ENCODE measurements around the gene NPAS3.
"Not testable (repeated sequence)": the region's sequence is repeated elsewhere in the genome, so short reads cannot be mapped to it uniquely, and the experiment has no call there.

NPAS3 gene

DNA sequence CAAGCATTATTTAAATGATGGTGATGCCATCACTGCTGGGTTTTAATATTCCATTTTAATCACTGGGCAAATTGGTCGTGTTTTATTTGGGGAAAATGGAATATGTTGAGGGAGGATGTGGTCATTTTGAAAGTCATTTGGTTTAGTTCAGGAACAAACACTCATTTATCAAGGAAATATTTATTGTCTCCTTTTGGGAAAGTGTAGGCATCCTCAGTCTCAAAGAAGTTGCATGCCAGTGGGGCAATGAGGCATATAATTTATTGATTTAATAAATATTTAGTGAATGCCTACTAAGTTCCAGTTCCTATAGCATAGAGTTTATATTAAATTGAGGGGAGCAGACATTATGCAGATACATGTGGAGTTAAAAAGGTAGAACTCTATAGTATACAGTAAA lies 134.3 kb downstream of the NPAS3 start:
- no peak overlapping the region for H3K4me3 ChIP-seq (ENCODE audit: low read length in 2 of 2)
- H3K4me1 ChIP-seq (ENCODE audit: control insufficient read depth, insufficient read depth, low read length), result no peaks in the 10 kb centered on the region
- H3K9me3 ChIP-seq (ENCODE audit: control insufficient read depth in 2 of 2, low read length in 2 of 2), result no peaks in the 10 kb centered on the region
- H3K27ac ChIP-seq (ENCODE audit: low read length), result no peak overlapping the region
- no peaks in the 10 kb centered on the region for H3K27me3 ChIP-seq (ENCODE audit: control insufficient read depth in 1 of 2, insufficient read depth in 2 of 2, low read length in 2 of 2)
- H3K9ac ChIP-seq (ENCODE audit: low read length in 2 of 2), result no peak overlapping the region
- H3K36me3 ChIP-seq (ENCODE audit: control insufficient read depth in 2 of 2, insufficient read depth in 2 of 2, low read length in 2 of 2), result no peaks in the 10 kb centered on the region

GRCh38 chr14:33081259-33081658 lies 142.6 kb downstream of the NPAS3 start:
- Histone ChIP-seq H3K4me1 (ENCODE audit: control insufficient read depth, insufficient read depth, low read length) (no peaks in the 10 kb centered on the region), H3K4me3 (ENCODE audit: low read length in 2 of 2) (no peak overlapping the region), H3K9ac (ENCODE audit: low read length in 2 of 2) (no peak overlapping the region), H3K9me3 (ENCODE audit: control insufficient read depth in 2 of 2, low read length in 2 of 2) (no peaks in the 10 kb centered on the region), H3K27ac (ENCODE audit: low read length) (no peak overlapping the region), H3K36me3 (ENCODE audit: control insufficient read depth in 2 of 2, insufficient read depth in 2 of 2, low read length in 2 of 2) (no peaks in the 10 kb centered on the region), H3K27me3 (ENCODE audit: control insufficient read depth in 1 of 2, insufficient read depth in 2 of 2, low read length in 2 of 2) (no peaks in the 10 kb centered on the region)

GRCh38 chr14:33085799-33086198 lies 147.1 kb downstream of the NPAS3 start:
- no peak overlapping the region for H3K9ac ChIP-seq (ENCODE audit: low read length in 2 of 2)
- H3K27ac ChIP-seq (ENCODE audit: low read length), result no peak overlapping the region

GRCh38 chr14:33088274-33088673 lies 149.6 kb downstream of the NPAS3 start:
- H3K9me3 ChIP-seq (ENCODE audit: control insufficient read depth in 2 of 2, low read length in 2 of 2); H3K27ac ChIP-seq (ENCODE audit: low read length); H3K4me3 ChIP-seq (ENCODE audit: low read length in 2 of 2); H3K27me3 ChIP-seq (ENCODE audit: control insufficient read depth in 1 of 2, insufficient read depth in 2 of 2, low read length in 2 of 2); H3K36me3 ChIP-seq (ENCODE audit: control insufficient read depth in 2 of 2, insufficient read depth in 2 of 2, low read length in 2 of 2); H3K4me1 ChIP-seq (ENCODE audit: control insufficient read depth, insufficient read depth, low read length); H3K9ac ChIP-seq (ENCODE audit: low read length in 2 of 2): not testable (repeated sequence)

More at GRCh38 chr14:33085799-33086198, 147.1 kb downstream of the NPAS3 start:
- no peaks in the 10 kb centered on the region for H3K4me1 ChIP-seq (ENCODE audit: control insufficient read depth, insufficient read depth, low read length)
- no peaks in the 10 kb centered on the region for H3K27me3 ChIP-seq (ENCODE audit: control insufficient read depth in 1 of 2, insufficient read depth in 2 of 2, low read length in 2 of 2)
- H3K36me3 ChIP-seq (ENCODE audit: control insufficient read depth in 2 of 2, insufficient read depth in 2 of 2, low read length in 2 of 2), result no peaks in the 10 kb centered on the region
- H3K4me3 ChIP-seq (ENCODE audit: low read length in 2 of 2), result no peak overlapping the region
- no peaks in the 10 kb centered on the region for H3K9me3 ChIP-seq (ENCODE audit: control insufficient read depth in 2 of 2, low read length in 2 of 2)

DNA sequence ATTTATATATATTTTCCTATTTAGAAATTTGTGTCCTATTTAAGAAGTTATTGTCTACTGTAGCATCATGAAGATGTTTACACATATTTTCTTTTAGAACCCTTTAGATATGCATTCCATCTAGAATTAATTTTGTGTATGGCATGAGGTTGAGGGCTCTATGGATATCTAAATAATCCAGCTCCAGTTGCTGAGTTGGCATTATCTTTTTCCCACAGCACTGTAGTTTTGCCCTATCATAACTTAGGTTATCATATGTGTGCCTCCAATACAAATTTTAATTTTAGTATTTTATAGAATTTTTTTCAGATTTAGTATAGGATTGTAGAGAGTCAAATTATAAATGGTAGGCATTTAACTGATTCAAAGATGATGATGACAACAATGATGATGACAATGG lies 159.3 kb downstream of the NPAS3 start:
- no peak overlapping the region for H3K4me3 ChIP-seq (ENCODE audit: low read length in 2 of 2)
- H3K9ac ChIP-seq (ENCODE audit: low read length in 2 of 2), result no peak overlapping the region
- no peaks in the 10 kb centered on the region for H3K36me3 ChIP-seq (ENCODE audit: control insufficient read depth in 2 of 2, insufficient read depth in 2 of 2, low read length in 2 of 2)
- no peaks in the 10 kb centered on the region for H3K4me1 ChIP-seq (ENCODE audit: control insufficient read depth, insufficient read depth, low read length)
- H3K27me3 ChIP-seq (ENCODE audit: control insufficient read depth in 1 of 2, insufficient read depth in 2 of 2, low read length in 2 of 2), result no peaks in the 10 kb centered on the region
- no peak overlapping the region for H3K27ac ChIP-seq (ENCODE audit: low read length)
- no peaks in the 10 kb centered on the region for H3K9me3 ChIP-seq (ENCODE audit: control insufficient read depth in 2 of 2, low read length in 2 of 2)

GRCh38 chr14:33103489-33103888 lies 164.8 kb downstream of the NPAS3 start:
- Histone ChIP-seq H3K27me3 (ENCODE audit: control insufficient read depth in 1 of 2, insufficient read depth in 2 of 2, low read length in 2 of 2) (no peaks in the 10 kb centered on the region), H3K4me1 (ENCODE audit: control insufficient read depth, insufficient read depth, low read length) (no peaks in the 10 kb centered on the region), H3K27ac (ENCODE audit: low read length) (no peak overlapping the region), H3K36me3 (ENCODE audit: control insufficient read depth in 2 of 2, insufficient read depth in 2 of 2, low read length in 2 of 2) (no peaks in the 10 kb centered on the region), H3K9ac (ENCODE audit: low read length in 2 of 2) (no peak overlapping the region), H3K4me3 (ENCODE audit: low read length in 2 of 2) (no peak overlapping the region), H3K9me3 (ENCODE audit: control insufficient read depth in 2 of 2, low read length in 2 of 2) (no peaks in the 10 kb centered on the region)

- no peak overlapping the region for H3K27ac ChIP-seq (ENCODE audit: low read length)
- H3K9me3 ChIP-seq (ENCODE audit: control insufficient read depth in 2 of 2, low read length in 2 of 2), result no peaks in the 10 kb centered on the region
- no peaks in the 10 kb centered on the region for H3K36me3 ChIP-seq (ENCODE audit: control insufficient read depth in 2 of 2, insufficient read depth in 2 of 2, low read length in 2 of 2)
- no peaks in the 10 kb centered on the region for H3K27me3 ChIP-seq (ENCODE audit: control insufficient read depth in 1 of 2, insufficient read depth in 2 of 2, low read length in 2 of 2)
- no peaks in the 10 kb centered on the region for H3K4me1 ChIP-seq (ENCODE audit: control insufficient read depth, insufficient read depth, low read length)
- no peak overlapping the region for H3K4me3 ChIP-seq (ENCODE audit: low read length in 2 of 2)
- H3K9ac ChIP-seq (ENCODE audit: low read length in 2 of 2), result no peak overlapping the region
Observed at GRCh38 chr14:33103966-33104365, 165.3 kb downstream of the NPAS3 start.

DNA sequence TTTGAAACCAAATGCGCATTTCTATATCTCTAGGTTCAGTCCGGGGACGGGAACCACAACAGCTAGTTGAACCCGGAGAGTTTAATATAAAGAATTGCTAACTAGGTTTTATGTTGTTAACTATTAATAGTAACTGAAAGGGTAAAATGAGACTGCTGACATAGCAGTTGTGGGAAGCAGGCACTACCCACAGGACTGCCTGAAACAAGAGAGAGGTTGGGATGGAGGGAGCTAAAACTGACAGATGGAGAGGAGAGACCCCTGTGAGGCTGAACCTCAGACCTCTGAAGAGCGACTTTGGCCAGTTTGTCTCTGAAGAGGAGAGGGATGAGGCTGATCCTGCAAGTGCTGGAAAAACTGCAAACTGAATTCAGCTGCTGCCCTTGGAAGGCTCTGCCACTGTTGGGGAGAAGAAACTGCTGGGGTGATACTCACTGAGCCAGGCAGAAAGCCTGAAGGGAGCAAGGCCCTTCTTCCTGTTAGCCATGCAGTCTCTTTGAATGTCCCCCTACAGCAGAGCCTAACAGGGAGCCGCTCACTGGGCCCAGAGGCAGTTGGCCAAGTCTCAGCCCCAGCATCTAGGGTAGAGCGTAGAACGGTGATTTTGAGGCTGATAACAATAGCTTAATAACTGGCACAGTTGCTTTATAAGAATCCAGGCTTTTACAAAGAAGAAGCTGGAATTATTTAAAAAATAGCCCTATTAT lies 172.2 kb downstream of the NPAS3 start:
- Histone ChIP-seq H3K9ac (ENCODE audit: low read length in 2 of 2) (no peak overlapping the region), H3K27me3 (ENCODE audit: control insufficient read depth in 1 of 2, insufficient read depth in 2 of 2, low read length in 2 of 2) (no peaks in the 10 kb centered on the region), H3K9me3 (ENCODE audit: control insufficient read depth in 2 of 2, low read length in 2 of 2) (no peaks in the 10 kb centered on the region), H3K4me1 (ENCODE audit: control insufficient read depth, insufficient read depth, low read length) (no peaks in the 10 kb centered on the region), H3K27ac (ENCODE audit: low read length) (no peak overlapping the region), H3K36me3 (ENCODE audit: control insufficient read depth in 2 of 2, insufficient read depth in 2 of 2, low read length in 2 of 2) (no peaks in the 10 kb centered on the region), H3K4me3 (ENCODE audit: low read length in 2 of 2) (no peak overlapping the region)

DNA sequence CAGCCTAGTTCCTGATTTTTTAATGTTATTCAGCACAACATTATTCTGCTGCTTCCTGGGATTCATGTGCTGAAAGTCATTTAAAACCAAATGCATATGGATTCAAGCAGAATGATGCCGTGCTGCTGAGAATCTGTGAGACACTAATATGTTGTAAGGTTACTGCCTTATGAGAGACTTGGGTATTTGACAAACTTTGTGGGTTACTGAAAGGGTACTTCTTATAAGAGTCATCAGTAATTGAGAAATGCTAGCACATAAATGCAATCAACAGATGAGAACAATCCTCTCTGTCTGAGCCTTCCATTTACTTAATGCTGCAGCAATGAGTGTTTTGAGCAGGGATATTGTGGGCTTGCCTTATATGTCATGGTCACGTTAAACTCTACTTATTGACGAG lies 175.7 kb downstream of the NPAS3 start:
- no peak overlapping the region for H3K27ac ChIP-seq (ENCODE audit: low read length)
- H3K9ac ChIP-seq (ENCODE audit: low read length in 2 of 2), result no peak overlapping the region
- H3K9me3 ChIP-seq (ENCODE audit: control insufficient read depth in 2 of 2, low read length in 2 of 2), result no peaks in the 10 kb centered on the region
- no peaks in the 10 kb centered on the region for H3K4me1 ChIP-seq (ENCODE audit: control insufficient read depth, insufficient read depth, low read length)
- H3K36me3 ChIP-seq (ENCODE audit: control insufficient read depth in 2 of 2, insufficient read depth in 2 of 2, low read length in 2 of 2), result no peaks in the 10 kb centered on the region
- no peak overlapping the region for H3K4me3 ChIP-seq (ENCODE audit: low read length in 2 of 2)
- no peaks in the 10 kb centered on the region for H3K27me3 ChIP-seq (ENCODE audit: control insufficient read depth in 1 of 2, insufficient read depth in 2 of 2, low read length in 2 of 2)

GRCh38 chr14:33118668-33119067 lies 180.0 kb downstream of the NPAS3 start:
- H3K9me3 ChIP-seq (ENCODE audit: control insufficient read depth in 2 of 2, low read length in 2 of 2), result no peaks in the 10 kb centered on the region
- no peak overlapping the region for H3K27ac ChIP-seq (ENCODE audit: low read length)
- no peaks in the 10 kb centered on the region for H3K27me3 ChIP-seq (ENCODE audit: control insufficient read depth in 1 of 2, insufficient read depth in 2 of 2, low read length in 2 of 2)
- H3K4me1 ChIP-seq (ENCODE audit: control insufficient read depth, insufficient read depth, low read length), result no peaks in the 10 kb centered on the region
- no peaks in the 10 kb centered on the region for H3K36me3 ChIP-seq (ENCODE audit: control insufficient read depth in 2 of 2, insufficient read depth in 2 of 2, low read length in 2 of 2)
- H3K9ac ChIP-seq (ENCODE audit: low read length in 2 of 2), result no peak overlapping the region
- H3K4me3 ChIP-seq (ENCODE audit: low read length in 2 of 2), result no peak overlapping the region

DNA sequence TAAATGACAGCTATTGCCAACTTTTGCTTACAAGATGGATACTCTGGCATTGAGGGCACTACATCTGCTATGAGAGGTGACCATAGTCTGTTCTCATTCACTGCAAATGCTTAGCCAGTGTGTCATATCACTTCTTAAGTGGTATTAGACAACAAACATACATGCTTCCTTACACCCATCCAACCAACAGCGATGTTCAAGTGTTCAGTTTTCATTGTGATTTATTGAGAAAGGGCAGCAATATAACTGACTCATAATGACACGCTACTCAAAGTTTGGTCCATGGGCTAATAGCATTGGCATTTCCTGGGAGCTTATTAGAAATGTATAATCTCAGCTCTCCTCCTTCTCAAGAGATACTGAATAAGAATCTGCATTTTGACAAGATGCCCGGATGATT lies 181.7 kb downstream of the NPAS3 start:
- Histone ChIP-seq H3K36me3 (ENCODE audit: control insufficient read depth in 2 of 2, insufficient read depth in 2 of 2, low read length in 2 of 2) (no peaks in the 10 kb centered on the region), H3K27ac (ENCODE audit: low read length) (no peak overlapping the region), H3K4me1 (ENCODE audit: control insufficient read depth, insufficient read depth, low read length) (no peaks in the 10 kb centered on the region)

More for the DNA sequence above, 181.7 kb downstream of the NPAS3 start:
- Histone ChIP-seq H3K27me3 (ENCODE audit: control insufficient read depth in 1 of 2, insufficient read depth in 2 of 2, low read length in 2 of 2) (no peaks in the 10 kb centered on the region), H3K4me3 (ENCODE audit: low read length in 2 of 2) (no peak overlapping the region), H3K9me3 (ENCODE audit: control insufficient read depth in 2 of 2, low read length in 2 of 2) (no peaks in the 10 kb centered on the region), H3K9ac (ENCODE audit: low read length in 2 of 2) (no peak overlapping the region)
